LNCAP (cell line): Measurements from ENCODE around the gene CELSR2.

Experiments used
- CTCF ChIP-seq: fragments of 450-650 bp; IDR thresholded peaks from 2 replicates; pipeline ENCODE4 v1.5.1; 2017; ENCODE audit warnings: mild to moderate bottlenecking

Gene CELSR2

DNA sequence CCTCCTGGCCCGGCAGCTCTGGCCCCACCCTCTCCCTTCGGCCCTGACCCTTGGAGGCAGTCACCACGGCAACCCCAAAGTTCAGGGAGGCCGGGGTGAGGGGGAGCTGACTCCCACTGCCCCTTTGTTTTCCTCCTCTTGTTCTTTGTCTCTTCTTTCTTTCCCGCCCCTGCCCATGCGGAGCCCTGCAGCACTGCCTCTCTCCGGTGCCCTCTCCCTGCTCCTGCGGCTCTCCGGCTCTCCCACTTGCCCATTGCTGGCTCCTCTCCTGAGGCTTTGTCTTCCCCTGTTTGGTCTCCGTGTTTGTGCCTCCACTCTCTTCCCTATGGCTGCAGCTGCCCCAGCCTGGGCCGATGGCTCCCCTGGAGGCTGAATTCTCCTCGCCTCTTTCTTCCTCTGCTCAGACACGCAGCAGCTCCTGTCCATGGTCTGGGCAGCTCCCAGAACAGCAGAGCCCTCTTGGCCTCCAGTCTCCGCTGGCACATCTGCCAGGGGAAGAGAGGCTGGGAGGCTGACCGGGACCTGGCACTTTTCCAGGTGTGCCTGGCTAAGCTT lies 5.8 kb downstream of the CELSR2 start:
- TF ChIP-seq CTCF = no peak

- no peak for TF ChIP-seq CTCF
Observed at GRCh38 chr1:109255678-109256077, 6.3 kb downstream of the CELSR2 start.

DNA sequence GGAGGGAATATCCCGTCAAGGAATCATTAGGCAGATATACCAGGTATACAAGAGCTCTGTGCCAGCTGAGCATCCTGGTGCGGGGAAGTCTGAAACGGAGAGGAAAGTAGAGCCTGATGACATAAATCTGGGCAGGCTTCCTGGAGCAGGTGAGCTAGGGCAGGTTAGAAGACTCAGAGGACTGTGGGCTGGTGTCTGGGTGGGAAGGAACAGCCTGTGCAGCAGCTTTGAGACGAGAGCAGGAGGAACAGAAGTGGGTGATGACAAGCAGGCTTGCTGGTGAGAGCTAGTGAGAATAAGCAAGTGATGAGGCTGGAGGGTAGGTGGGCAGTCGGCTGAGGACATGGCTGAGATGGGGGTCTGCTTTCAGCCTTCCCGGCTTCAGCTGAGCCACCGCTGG lies 6.7 kb downstream of the CELSR2 start:
- no peak for TF ChIP-seq CTCF

- no peak for TF ChIP-seq CTCF
Observed at GRCh38 chr1:109256971-109257681, 7.8 kb downstream of the CELSR2 start.

GRCh38 chr1:109257682-109258421 lies 8.5 kb downstream of the CELSR2 start:
- no peak for TF ChIP-seq CTCF

DNA sequence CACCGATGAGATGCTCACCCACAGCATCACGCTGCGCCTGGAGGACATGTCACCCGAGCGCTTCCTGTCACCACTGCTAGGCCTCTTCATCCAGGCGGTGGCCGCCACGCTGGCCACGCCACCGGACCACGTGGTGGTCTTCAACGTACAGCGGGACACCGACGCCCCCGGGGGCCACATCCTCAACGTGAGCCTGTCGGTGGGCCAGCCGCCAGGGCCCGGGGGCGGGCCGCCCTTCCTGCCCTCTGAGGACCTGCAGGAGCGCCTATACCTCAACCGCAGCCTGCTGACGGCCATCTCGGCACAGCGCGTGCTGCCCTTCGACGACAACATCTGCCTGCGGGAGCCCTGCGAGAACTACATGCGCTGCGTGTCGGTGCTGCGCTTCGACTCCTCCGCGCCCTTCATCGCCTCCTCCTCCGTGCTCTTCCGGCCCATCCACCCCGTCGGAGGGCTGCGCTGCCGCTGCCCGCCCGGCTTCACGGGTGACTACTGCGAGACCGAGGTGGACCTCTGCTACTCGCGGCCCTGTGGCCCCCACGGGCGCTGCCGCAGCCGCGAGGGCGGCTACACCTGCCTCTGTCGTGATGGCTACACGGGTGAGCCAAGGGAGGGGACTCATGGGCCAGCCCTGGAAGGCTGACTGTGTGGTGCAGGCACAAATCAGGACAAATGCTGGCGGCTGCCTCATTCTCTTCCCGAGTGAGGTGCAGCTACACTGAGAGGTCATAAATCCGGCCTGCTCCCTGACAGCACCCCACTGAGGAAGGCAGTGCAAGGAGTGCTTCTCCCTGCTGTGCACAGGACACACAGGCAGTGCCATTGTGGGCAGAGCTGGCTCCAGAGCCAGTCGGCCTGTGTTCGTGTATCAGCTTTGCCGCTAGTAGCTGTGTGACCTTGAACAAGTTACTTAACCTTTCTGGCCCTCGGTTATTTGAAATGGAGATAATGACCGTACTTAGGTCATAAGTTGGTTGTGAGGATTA lies 9.4 kb downstream of the CELSR2 start:
- no peak for TF ChIP-seq CTCF
